ENCODE measurements around the gene PILRB.

DNA sequence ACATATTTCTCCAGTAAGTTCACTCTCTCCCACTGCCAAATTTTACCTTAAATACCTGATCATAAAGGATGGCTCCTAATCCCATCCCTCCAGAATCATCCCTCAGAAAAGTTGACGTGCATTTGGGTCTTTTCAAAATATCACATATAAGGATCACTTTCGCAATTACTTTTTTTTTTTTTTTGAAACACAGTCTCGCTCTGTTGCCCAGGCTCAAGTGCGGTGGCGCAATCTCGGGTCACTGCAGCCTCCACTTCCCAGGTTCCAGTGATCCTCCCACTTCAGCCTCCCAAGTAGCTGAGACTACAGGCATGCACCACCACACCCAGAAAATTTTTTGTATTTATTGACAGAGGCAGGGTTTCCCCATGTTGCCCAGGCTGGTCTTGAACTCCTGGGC lies 53.2 kb downstream of the PILRB start:
- TF ChIP-seq, protein P1, sequence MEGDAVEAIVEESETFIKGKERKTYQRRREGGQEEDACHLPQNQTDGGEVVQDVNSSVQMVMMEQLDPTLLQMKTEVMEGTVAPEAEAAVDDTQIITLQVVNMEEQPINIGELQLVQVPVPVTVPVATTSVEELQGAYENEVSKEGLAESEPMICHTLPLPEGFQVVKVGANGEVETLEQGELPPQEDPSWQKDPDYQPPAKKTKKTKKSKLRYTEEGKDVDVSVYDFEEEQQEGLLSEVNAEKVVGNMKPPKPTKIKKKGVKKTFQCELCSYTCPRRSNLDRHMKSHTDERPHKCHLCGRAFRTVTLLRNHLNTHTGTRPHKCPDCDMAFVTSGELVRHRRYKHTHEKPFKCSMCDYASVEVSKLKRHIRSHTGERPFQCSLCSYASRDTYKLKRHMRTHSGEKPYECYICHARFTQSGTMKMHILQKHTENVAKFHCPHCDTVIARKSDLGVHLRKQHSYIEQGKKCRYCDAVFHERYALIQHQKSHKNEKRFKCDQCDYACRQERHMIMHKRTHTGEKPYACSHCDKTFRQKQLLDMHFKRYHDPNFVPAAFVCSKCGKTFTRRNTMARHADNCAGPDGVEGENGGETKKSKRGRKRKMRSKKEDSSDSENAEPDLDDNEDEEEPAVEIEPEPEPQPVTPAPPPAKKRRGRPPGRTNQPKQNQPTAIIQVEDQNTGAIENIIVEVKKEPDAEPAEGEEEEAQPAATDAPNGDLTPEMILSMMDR (IDR thresholded peaks at IDR 0.05; ENCODE audit: insufficient read depth, low read depth, low read length): no peak
- TF ChIP-seq EZH2 (IDR thresholded peaks at IDR 0.05; ENCODE audit: insufficient read depth, low read length): no peak
